ENCODE results near the gene CDK8.

- TF ChIP-seq TAF1 (IDR thresholded peaks at IDR 0.05; ENCODE audit: borderline replicate concordance, insufficient read depth, low read length), result no peak
- TF ChIP-seq POLR2AphosphoS5 (IDR thresholded peaks at IDR 0.05; ENCODE audit: low read depth, low read length), result no peak
- TF ChIP-seq SIN3A (IDR thresholded peaks at IDR 0.05; ENCODE audit: borderline replicate concordance, insufficient read depth, low read length), result no peak
- no peak for TF ChIP-seq REST (IDR thresholded peaks at IDR 0.05; ENCODE audit: insufficient read depth in 1 of 2, low read depth in 2 of 2, low read length in 2 of 2)
Observed at GRCh38 chr13:26423629-26424028, 169.7 kb downstream of the CDK8 start.
